ENCODE results near the gene SIGLEC10. TPM values are rescaled to one million over a fixed set of nuclear protein-coding genes. Genes with fewer than 3 reads are reported as not detected.

SIGLEC10 gene
- total RNA-seq, 1 donor from 2014 or later = not detected

- no peak for DNase-seq
- Mint-ChIP-seq H3K27ac (ENCODE audit: unreplicated experiment) (no peak overlapping the region), H3K9me3 (ENCODE audit: unreplicated experiment) (peaks cover 2% of the 10 kb centered on the region), H3K4me1 (ENCODE audit: low read depth, unreplicated experiment) (no peaks in the 10 kb centered on the region), H3K4me3 (ENCODE audit: unreplicated experiment) (no peak overlapping the region), H3K36me3 (ENCODE audit: unreplicated experiment) (no peaks in the 10 kb centered on the region), H3K27me3 (ENCODE audit: unreplicated experiment) (peaks cover 1% of the 10 kb centered on the region)
- no peak for TF ChIP-seq CTCF (IDR thresholded peaks at IDR 0.05; ENCODE audit: partially characterized antibody, unreplicated experiment)
These were observed 30.4 kb downstream of the SIGLEC10 start for GRCh38 chr19:51386882-51387520.

- DNase-seq = no peak
- H3K9me3 Mint-ChIP-seq (ENCODE audit: unreplicated experiment) = no peaks in the 10 kb centered on the region
- TF ChIP-seq CTCF (IDR thresholded peaks at IDR 0.05; ENCODE audit: partially characterized antibody, unreplicated experiment) = no peak
- H3K27me3 Mint-ChIP-seq (ENCODE audit: unreplicated experiment) = peaks cover 3% of the 10 kb centered on the region
- H3K27ac Mint-ChIP-seq (ENCODE audit: unreplicated experiment) = no peak overlapping the region
- H3K4me1 Mint-ChIP-seq (ENCODE audit: low read depth, unreplicated experiment) = no peaks in the 10 kb centered on the region
- H3K36me3 Mint-ChIP-seq (ENCODE audit: unreplicated experiment) = no peaks in the 10 kb centered on the region
- no peak overlapping the region for H3K4me3 Mint-ChIP-seq (ENCODE audit: unreplicated experiment)
These were observed 35.4 kb downstream of the SIGLEC10 start for GRCh38 chr19:51382004-51382403.

- no peak for TF ChIP-seq CTCF (IDR thresholded peaks at IDR 0.05; ENCODE audit: partially characterized antibody, unreplicated experiment)
- Mint-ChIP-seq H3K9me3 (ENCODE audit: unreplicated experiment) (no peaks in the 10 kb centered on the region), H3K27ac (ENCODE audit: unreplicated experiment) (no peak overlapping the region), H3K4me3 (ENCODE audit: unreplicated experiment) (no peak overlapping the region), H3K4me1 (ENCODE audit: low read depth, unreplicated experiment) (no peaks in the 10 kb centered on the region), H3K27me3 (ENCODE audit: unreplicated experiment) (peaks cover 2% of the 10 kb centered on the region), H3K36me3 (ENCODE audit: unreplicated experiment) (no peaks in the 10 kb centered on the region)
- DNase-seq = no peak
These were observed 37.1 kb downstream of the SIGLEC10 start for GRCh38 chr19:51380379-51380778.

GRCh38 chr19:51377422-51377821 lies 40.0 kb downstream of the SIGLEC10 start:
- Mint-ChIP-seq H3K27me3 (ENCODE audit: unreplicated experiment) (peaks cover 7% of the 10 kb centered on the region), H3K27ac (ENCODE audit: unreplicated experiment) (no peak overlapping the region), H3K4me3 (ENCODE audit: unreplicated experiment) (no peak overlapping the region), H3K36me3 (ENCODE audit: unreplicated experiment) (no peaks in the 10 kb centered on the region), H3K9me3 (ENCODE audit: unreplicated experiment) (peaks cover 2% of the 10 kb centered on the region), H3K4me1 (ENCODE audit: low read depth, unreplicated experiment) (no peaks in the 10 kb centered on the region)
- no peak for TF ChIP-seq CTCF (IDR thresholded peaks at IDR 0.05; ENCODE audit: partially characterized antibody, unreplicated experiment)
- DNase-seq = no peak

GRCh38 chr19:51375504-51376221 lies 41.8 kb downstream of the SIGLEC10 start:
- no peak for TF ChIP-seq CTCF (IDR thresholded peaks at IDR 0.05; ENCODE audit: partially characterized antibody, unreplicated experiment)
- Mint-ChIP-seq H3K9me3 (ENCODE audit: unreplicated experiment) (peaks cover 3% of the 10 kb centered on the region), H3K4me3 (ENCODE audit: unreplicated experiment) (no peak overlapping the region), H3K27ac (ENCODE audit: unreplicated experiment) (no peak overlapping the region), H3K36me3 (ENCODE audit: unreplicated experiment) (no peaks in the 10 kb centered on the region), H3K27me3 (ENCODE audit: unreplicated experiment) (peaks cover 6% of the 10 kb centered on the region), H3K4me1 (ENCODE audit: low read depth, unreplicated experiment) (no peaks in the 10 kb centered on the region)
- no peak for DNase-seq
